ENCODE data around the gene ASB6. TPM values are rescaled to one million over a fixed set of nuclear protein-coding genes. Genes with fewer than 3 reads are reported as not detected.

The ASB6 gene
- total RNA-seq, 4 donors from 2014 or later = 21.7 to 29.2 (median 24.0) TPM

DNA sequence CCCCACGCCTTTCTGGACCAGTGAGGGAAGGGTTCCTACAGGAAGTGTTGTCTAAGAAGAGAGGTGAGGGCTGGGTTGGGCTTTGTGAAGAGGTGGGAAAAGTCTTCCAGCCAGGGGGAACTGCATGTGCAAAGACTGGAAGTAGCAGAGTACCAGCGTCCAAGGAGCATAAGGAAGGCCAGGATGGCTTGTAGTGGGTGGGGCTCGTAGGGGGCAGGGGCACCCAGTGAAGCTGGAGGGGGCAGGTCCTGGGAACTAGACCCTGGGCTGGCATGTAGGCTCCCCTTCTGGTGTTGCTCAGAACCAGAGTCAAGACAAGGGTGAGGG is 43.9 kb upstream of the ASB6 start:
- intact Hi-C loops (cut with DNase I) = no loop called here
- WGBS, 2 donors = 64 to 78% methylated on average over 3 of the region's 3 CpGs
- TF ChIP-seq, protein P1, sequence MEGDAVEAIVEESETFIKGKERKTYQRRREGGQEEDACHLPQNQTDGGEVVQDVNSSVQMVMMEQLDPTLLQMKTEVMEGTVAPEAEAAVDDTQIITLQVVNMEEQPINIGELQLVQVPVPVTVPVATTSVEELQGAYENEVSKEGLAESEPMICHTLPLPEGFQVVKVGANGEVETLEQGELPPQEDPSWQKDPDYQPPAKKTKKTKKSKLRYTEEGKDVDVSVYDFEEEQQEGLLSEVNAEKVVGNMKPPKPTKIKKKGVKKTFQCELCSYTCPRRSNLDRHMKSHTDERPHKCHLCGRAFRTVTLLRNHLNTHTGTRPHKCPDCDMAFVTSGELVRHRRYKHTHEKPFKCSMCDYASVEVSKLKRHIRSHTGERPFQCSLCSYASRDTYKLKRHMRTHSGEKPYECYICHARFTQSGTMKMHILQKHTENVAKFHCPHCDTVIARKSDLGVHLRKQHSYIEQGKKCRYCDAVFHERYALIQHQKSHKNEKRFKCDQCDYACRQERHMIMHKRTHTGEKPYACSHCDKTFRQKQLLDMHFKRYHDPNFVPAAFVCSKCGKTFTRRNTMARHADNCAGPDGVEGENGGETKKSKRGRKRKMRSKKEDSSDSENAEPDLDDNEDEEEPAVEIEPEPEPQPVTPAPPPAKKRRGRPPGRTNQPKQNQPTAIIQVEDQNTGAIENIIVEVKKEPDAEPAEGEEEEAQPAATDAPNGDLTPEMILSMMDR (IDR thresholded peaks at IDR 0.05) = no peak
- TF ChIP-seq POLR2A (IDR thresholded peaks at IDR 0.05) = no peak

DNA sequence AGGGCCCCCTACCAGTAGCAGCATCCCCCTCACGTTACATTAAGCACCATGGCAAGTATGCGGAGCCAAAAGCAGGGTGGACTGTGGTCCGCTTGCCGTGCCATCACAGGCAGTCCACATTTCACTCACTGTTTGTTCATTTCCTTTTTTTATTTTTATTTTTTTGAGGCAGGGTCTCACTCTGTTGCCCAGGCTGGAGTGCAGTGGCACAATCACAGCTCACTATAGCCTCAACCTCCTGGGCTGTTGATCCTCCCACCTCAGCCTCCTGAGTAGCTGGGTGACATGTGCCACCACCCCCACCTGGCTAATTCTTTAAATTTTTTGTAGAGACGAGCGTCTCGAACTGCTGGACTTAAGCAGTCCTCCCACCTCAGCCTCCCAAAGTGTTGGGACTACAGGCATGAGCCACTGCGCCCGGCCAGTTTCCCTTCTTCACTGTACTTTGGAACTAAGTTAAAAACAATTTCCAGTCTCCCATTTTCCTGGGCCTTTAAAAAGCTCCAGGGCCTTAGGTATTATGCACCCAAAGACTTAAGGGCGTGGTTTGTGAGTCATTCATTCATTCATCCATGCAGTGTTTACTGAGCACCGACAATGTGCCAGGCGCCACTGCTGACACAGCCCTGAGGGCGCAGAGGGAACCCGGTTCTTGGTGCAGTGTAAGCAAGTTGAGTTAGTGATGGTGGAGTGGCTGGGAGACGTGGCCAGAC is 43.4 kb upstream of the ASB6 start:
- intact Hi-C loops (cut with DNase I) = no loop called here
- H3K27me3 ChIP-seq = no peaks in the 10 kb centered on the region
- no peak overlapping the region for H3K27ac ChIP-seq
- DNase-seq = no peak
- H3K4me3 ChIP-seq (replicated peaks in 1 of 3) = no peak overlapping the region
- no peaks in the 10 kb centered on the region for H3K4me1 ChIP-seq
- TF ChIP-seq POLR2A (IDR thresholded peaks at IDR 0.05) = no peak
- TF ChIP-seq, protein P1 (IDR thresholded peaks at IDR 0.05) = no peak
- WGBS, 2 donors = 75 to 79% methylated on average over 15 of the region's 15 CpGs
- H3K36me3 ChIP-seq = no peaks in the 10 kb centered on the region
- no peaks in the 10 kb centered on the region for H3K9me3 ChIP-seq

More for the DNA sequence above, 43.9 kb upstream of the ASB6 start:
- H3K27ac ChIP-seq = no peak overlapping the region
- no peaks in the 10 kb centered on the region for H3K36me3 ChIP-seq
- no peak overlapping the region for H3K4me3 ChIP-seq (replicated peaks in 1 of 3)
- H3K9me3 ChIP-seq = no peaks in the 10 kb centered on the region
- no peak for DNase-seq
- H3K4me1 ChIP-seq = no peaks in the 10 kb centered on the region
- no peaks in the 10 kb centered on the region for H3K27me3 ChIP-seq

DNA sequence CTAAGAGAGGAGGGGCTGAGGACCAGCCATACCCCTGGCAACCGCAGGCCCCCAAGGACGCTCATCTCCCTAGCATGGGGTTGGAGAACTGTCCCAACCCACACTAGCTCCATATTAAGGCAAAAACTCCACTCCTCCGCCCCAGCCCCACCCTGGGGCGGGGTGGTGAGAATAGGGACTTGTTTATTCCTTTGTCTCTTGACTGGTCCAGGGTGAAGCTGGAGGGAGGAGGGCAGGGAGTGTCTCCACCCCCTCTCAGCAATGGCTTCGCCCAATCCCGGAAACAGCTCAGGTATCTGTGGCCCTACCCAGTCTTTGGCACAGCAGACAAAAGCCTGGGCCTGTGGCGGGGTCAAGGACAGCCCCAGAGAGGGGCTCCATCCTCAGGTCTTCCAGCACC is 40.4 kb upstream of the ASB6 start:
- Histone ChIP-seq H3K36me3 (no peaks in the 10 kb centered on the region), H3K27me3 (no peaks in the 10 kb centered on the region), H3K27ac (no peak overlapping the region), H3K4me1 (no peaks in the 10 kb centered on the region), H3K4me3 (replicated peaks in 1 of 3) (no peak overlapping the region), H3K9me3 (no peaks in the 10 kb centered on the region)
- WGBS, 2 donors = 82 to 88% methylated on average over 2 to 6 of the region's 7 CpGs
- no peak for DNase-seq
- intact Hi-C loops (cut with DNase I) = no loop called here
- TF ChIP-seq, protein P1 (IDR thresholded peaks at IDR 0.05) = no peak
- no peak for TF ChIP-seq POLR2A (IDR thresholded peaks at IDR 0.05)

DNA sequence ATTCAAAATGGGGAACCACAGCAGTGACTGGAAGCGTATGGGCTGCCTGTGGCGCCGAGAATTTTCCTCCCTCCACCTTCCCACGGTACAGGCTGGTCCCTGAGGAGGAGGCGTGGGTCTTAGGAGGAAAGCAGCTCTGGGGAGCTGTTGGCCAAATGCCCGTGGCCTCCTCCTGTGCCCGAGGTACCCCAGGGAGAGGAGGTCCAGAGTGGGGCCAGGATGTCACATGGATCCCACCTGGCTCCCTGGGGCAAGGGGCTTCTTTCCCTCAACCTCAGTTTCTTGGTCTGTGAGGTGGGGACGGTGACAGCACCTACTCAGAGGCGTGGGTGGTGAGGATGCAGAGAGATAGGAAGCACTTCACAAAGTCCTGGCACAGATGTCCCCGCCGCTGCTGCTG is 40.0 kb upstream of the ASB6 start:
- intact Hi-C loops (cut with DNase I) = no loop called here
- no peaks in the 10 kb centered on the region for H3K9me3 ChIP-seq
- no peaks in the 10 kb centered on the region for H3K27me3 ChIP-seq
- H3K4me1 ChIP-seq = no peaks in the 10 kb centered on the region
- H3K4me3 ChIP-seq (replicated peaks in 1 of 3) = no peak overlapping the region
- DNase-seq = no peak
- TF ChIP-seq POLR2A (IDR thresholded peaks at IDR 0.05) = no peak
- no peaks in the 10 kb centered on the region for H3K36me3 ChIP-seq
- WGBS, 2 donors = 76 to 92% methylated on average over 4 to 11 of the region's 11 CpGs
- no peak overlapping the region for H3K27ac ChIP-seq

DNA sequence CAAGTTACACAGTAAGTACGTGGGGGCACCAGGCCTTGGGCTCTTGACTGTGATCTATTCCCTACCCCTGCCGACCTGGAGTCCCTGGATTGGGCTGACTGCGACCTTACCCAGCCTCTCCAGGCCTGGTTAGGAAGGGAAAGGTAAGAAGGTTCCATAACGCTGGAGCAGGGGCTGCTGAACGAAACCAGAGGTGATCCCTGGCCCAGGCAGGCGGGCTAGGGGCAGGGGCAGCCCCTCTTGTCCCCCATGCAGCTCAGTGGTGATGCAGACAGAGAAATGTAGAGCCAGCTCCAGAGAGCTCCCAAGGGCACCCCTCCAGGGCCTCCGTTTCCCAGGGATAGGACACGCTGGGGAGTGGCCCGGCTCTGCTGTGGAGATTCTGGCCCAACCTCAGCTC is 37.6 kb upstream of the ASB6 start:
- Histone ChIP-seq H3K36me3 (no peaks in the 10 kb centered on the region), H3K9me3 (no peaks in the 10 kb centered on the region), H3K27me3 (no peaks in the 10 kb centered on the region), H3K4me1 (no peaks in the 10 kb centered on the region), H3K4me3 (replicated peaks in 1 of 3) (no peak overlapping the region), H3K27ac (no peak overlapping the region)
- intact Hi-C loops (cut with DNase I) = loop anchor here (10.0 kb wide), 1 partner anchor 1295 kb away; no protein-coding TSS in a partner anchor
- 70 to 81% methylated on average over 6 of the region's 9 CpGs for WGBS, 2 donors
- TF ChIP-seq, protein P1 (IDR thresholded peaks at IDR 0.05) = no peak
- TF ChIP-seq POLR2A (IDR thresholded peaks at IDR 0.05) = no peak
- DNase-seq = no peak

Data from thyroid gland (tissue), 4 donors.